Posterior cingulate gyrus (tissue), 11 donors: Measurements from ENCODE around the gene BCORL1.

Experiments
- DNase-seq, 10 donors: peaks; one replicate each; pipeline versions ENCODE4 v3.0.0 to v3.0.0-alpha.2; 2020 to 2021; ENCODE audit warnings: mixed read lengths in 3 of 10
- intact Hi-C: fragments of 100-400 bp; cut with DNase I; formaldehyde crosslinking; loops from one replicate; pipeline ENCODE4 v1.15.1; 2023

The BCORL1 gene

GRCh38 chrX:130085551-130086446, 103.4 kb downstream of the BCORL1 start:
- intact Hi-C loops, result no loop called here
- no peak for DNase-seq

GRCh38 chrX:130086447-130087206, 104.2 kb downstream of the BCORL1 start:
- no peak for DNase-seq
- intact Hi-C loops, result no loop called here

GRCh38 chrX:130090364-130090763, 107.9 kb downstream of the BCORL1 start:
- intact Hi-C loops, result no loop called here

GRCh38 chrX:130091980-130092522, 109.6 kb downstream of the BCORL1 start:
- no peak for DNase-seq
- intact Hi-C loops, result no loop called here

More at GRCh38 chrX:130090364-130090763, 107.9 kb downstream of the BCORL1 start:
- DNase-seq, result no peak

GRCh38 chrX:130093271-130093670, 110.8 kb downstream of the BCORL1 start:
- no peak for DNase-seq
- intact Hi-C loops, result no loop called here

- DNase-seq, result no peak
- intact Hi-C loops, result no loop called here
Observed at GRCh38 chrX:130094696-130095095, 112.3 kb downstream of the BCORL1 start.

- no peak for DNase-seq
- intact Hi-C loops, result no loop called here
Observed at GRCh38 chrX:130095249-130096030, 113.0 kb downstream of the BCORL1 start.

GRCh38 chrX:130097507-130098209, 115.2 kb downstream of the BCORL1 start:
- intact Hi-C loops, result no loop called here
- DNase-seq, result no peak

GRCh38 chrX:130098210-130098552, 115.7 kb downstream of the BCORL1 start:
- DNase-seq, result no peak
- intact Hi-C loops, result no loop called here

- intact Hi-C loops, result no loop called here
- DNase-seq, result no peak
Observed at GRCh38 chrX:130100180-130100579, 117.7 kb downstream of the BCORL1 start.

- DNase-seq, result no peak
- intact Hi-C loops, result no loop called here
Observed at GRCh38 chrX:130103605-130104004, 121.2 kb downstream of the BCORL1 start.

GRCh38 chrX:130105244-130105643, 122.8 kb downstream of the BCORL1 start:
- no peak for DNase-seq
- intact Hi-C loops, result no loop called here

- DNase-seq, result peak in 1 of 10 donors; percentile 51
- intact Hi-C loops, result no loop called here
Observed at GRCh38 chrX:130106071-130106470, 123.6 kb downstream of the BCORL1 start.
